Measurements from ENCODE around the gene GADD45G.

The GADD45G gene

DNA sequence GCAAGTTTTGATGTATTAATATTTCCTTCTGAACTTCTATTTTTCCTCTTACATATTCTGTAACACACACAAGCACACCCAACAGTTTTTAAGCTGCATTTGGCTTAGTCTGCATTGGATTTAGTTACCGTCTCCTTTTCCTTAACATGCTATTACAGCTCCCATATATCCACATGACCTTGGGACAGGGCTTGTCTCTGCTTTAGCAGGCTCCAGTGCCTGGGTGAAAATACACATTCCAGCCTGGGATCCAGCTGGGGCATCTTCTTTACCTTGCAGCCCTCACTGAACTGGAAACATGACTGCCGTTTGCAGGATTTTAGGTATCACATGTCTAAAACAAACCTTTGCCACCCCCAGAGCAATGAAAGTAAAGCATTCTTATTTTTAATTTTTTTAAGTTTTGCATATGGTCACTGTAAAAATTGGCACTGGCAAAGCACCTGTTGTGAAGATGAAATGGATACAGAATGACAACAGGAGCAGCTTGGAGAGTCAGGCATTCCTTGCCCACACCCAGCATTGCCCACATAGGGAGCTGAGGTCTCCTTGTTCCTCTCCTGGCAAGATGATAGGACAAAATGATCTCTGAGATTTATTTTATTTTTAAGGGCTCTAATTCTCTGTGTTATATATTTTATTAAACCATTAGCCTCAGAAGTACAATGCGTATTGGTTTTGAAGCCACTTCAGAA lies 4.0 kb downstream of the GADD45G start:
- no peak for DNase-seq (ENCODE audit: insufficient read length, low spot score)
- FAIRE-seq, result no peak

DNA sequence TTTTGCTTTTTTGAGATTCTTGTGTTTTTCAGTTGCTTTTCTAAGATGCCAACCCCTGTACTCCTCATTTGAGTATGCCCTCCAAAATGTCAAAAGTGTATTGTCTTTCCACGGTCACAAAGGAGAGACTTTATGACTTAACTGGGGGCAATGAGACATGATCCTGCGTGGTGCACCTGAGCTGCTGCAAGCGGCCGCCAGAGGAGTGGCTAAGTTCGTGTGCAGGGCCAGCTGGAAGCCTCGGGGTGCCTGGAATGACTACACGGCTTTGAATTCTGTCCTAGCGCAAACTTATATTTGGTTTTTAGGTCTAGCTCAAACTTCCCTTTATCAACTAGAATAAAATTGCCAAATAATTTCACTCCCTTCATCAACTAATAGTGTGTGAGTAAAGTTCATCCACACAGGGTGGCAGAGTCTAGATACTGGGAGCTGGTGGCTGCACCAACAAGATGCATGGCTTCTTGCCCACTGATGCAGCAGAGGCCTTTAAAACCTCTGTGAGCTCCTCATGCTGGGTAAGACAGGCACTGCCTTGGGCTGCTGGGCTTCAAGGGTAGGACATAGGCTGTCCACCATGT lies 4.7 kb downstream of the GADD45G start:
- DNase-seq (ENCODE audit: insufficient read length, low spot score) (no peak), FAIRE-seq (no peak)

DNA sequence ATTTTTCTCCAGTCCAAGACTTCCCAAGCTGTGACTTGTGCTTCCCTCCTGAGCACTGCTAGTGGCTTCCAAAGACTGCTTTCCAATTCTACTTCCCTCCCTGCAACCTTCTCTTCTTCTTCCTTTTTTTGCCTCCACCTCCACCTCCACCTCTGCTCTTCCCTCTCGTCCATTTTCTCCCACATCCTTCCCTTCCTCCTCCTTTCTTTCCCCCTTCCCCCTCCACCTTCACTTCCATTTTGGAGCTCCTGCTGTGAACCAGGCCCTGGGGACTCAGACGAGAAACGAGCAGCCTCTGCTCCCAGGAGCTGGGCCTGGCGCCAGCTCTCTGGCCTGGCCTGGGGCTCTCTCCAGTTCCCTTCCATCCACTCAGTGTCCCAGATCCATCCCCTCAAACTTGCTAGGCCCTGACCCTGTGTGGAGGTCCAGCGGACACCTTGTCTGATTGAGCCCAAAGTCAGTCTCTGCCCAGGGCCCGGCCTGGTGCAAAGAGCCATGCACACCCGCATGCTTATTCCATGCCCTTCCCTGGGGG lies 5.6 kb downstream of the GADD45G start:
- FAIRE-seq (no peak), DNase-seq (ENCODE audit: insufficient read length, low spot score) (no peak)

DNA sequence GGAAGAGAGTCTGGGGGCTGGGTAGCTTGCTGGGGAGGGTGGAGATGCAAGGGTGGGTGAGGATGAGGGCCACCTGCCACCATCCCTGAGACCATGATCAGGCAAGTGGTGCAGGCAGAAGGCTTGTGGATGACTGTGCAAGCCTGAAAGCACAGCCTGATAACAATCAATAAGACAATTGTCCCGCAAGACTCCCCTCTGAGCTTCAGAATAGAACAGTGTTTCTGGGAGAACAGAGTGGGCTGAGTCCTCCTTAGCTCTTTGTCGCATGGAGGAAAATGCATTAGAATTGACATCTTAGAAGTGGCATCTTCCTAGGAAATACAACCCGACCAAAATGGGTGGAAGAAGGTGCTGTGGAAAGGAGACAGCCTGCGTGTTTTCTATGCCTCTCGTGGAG lies 6.6 kb downstream of the GADD45G start:
- DNase-seq (ENCODE audit: insufficient read length, low spot score), result no peak
- no peak for FAIRE-seq

DNA sequence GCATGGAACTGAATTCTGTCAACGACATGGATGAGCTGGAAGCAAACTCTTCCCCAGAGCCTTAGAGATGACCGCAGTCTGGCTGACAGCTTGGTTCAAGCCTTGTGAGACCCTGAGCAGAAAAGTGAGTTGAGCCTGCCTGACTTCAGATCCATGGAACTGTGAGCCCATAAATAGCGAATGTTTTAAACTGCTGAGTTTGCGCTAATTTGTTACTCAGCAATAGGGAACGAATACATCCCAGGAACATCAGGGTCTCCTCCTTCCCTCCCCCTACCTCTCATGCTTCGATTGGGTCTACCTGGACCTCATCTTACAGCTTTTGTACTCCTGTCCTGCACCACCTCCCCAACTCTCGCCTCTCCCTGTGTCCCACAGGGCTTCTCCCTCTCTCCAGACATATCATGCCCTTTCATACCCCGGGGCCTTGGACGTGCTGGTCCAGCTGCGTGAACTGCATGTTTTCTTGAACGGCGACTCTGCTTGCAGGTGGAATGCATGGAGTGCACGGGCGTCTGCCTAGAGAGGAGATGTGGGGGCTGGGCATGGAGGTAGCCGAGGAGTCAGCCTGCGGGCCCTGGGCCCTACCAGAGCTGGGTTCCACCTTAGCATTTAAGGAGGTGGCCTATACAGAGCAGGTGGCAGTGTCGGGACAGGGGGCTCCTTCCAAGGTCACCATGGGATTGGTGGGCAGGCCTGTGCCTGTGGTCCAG lies 7.9 kb downstream of the GADD45G start:
- DNase-seq (ENCODE audit: insufficient read length, low spot score) (no peak), FAIRE-seq (no peak)

DNA sequence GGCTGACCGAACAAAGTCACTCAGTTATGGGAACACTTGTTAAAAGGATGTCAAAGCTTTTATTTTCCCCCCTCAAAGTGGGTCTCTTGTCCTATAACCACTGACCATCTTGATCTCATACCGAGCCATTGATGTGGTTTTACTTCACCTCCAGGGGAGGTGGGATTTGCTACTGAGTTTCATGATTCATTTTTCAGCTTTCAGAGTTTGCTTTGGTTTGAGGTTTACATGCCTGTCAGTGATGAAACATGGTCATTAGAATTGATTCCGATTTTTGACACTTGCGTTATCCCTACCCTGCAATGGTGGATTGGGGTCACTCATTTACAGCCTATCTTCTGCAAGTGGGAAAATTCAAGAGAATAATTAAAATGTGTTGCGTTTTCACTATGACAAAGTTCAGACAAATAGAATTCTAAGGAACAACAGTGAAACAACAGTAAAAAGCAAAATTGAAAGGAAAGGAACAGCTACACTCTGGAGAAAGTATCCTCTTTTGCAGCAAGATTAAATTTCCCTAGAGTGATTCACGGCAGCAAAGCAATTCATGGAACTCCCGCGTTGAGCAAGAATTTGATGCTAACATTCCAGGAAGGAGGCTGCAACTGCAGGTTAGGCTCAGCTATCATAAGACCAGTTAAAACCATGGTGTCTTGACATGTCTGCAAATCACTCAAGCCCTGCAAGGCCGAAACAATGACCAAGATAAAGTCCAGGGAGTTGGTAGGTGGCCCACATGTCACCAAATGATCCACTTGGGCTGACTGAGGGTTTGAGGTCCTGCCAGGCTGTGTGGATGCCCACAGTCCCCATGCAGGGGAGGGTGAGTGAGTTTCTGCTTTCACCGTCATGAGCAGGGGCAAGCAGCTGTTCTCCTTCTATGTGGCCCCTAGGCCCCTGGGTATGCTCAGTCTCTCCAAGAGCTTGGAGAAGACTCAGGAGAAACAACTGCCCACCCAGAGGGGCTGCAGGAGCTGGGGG lies 9.4 kb downstream of the GADD45G start:
- FAIRE-seq, result no peak
- no peak for DNase-seq (ENCODE audit: insufficient read length, low spot score)

DNA sequence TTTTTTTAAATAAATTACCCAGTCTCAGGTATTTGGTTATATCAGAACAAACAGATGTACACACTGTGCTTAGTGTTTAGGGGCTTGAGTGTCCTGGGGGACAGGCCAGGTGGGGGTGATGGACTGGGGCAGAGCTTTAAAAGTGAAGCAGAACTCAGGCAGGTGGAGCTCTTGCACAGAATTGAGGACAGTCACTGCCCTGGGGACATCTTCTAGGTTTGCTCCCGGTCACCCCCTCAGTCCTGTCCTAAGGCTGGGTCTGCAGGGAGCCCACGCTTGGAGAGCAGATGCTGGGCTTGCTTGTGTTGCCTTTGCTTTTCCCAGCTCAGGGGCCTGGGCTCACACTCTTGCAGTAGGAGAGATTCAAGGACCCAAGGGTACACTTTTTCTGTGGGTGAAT lies 10.8 kb downstream of the GADD45G start:
- DNase-seq (ENCODE audit: insufficient read length, low spot score), result no peak
- no peak for FAIRE-seq

DNA sequence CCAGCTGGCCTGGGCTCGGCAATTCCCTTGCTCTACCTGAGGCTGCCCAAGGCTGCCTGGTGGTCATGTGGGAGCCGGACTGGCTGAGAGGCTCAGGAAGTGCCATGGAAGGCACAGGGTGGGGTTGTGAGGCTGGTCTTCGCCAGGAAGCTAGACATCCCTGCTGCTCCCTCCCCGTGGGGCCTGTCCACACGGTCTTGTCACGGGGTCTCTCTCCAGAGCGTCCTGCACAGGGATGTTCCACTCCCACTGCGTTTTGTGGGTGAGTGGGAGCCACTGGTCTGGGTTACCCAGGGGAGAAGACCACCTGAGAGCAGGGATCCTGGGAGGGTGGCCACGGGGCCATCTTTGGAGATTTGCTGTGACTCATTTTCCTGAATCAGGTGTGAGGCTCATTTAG lies 11.6 kb downstream of the GADD45G start:
- no peak for DNase-seq (ENCODE audit: insufficient read length, low spot score)
- FAIRE-seq, result no peak

DNA sequence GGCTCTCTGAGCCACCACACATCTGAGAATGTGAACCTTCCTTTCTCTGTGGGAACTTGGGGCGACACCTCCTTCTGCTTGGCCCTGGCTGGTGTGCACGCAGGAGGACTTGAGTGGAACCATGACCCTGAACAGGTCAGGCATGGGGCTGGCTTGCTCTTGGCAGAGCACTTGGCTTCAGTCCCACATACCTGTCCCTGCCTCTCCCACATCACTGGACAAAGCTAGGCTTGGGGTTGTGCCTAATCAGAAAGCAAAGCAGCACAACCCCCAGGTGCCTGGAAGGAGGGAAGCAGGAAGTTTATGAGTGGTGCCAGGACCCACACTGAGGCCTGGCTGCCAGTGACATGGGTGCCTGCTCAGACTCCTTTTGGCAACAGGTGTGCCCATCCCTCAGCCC lies 13.2 kb downstream of the GADD45G start:
- FAIRE-seq (no peak), DNase-seq (ENCODE audit: insufficient read length, low spot score) (no peak)

DNA sequence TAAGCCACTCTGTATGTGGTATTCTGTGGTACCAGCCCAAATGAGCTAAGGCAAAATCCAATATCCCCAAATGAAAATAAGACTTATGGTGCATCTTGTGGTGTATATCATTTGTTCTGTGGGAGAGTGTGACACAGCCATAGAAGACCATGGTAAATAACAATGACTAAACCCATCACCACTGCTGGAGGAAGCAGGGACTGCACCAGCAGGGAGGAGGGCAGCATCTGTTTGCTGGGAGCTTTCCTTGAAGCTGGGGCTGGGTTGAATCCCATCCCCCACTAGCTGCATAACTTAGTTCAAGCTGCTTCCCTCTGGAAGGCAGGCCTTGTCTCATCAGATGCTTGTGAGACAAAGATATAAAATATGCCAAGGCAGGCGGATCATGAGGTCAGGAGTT lies 14.2 kb downstream of the GADD45G start:
- no peak for FAIRE-seq

DNA sequence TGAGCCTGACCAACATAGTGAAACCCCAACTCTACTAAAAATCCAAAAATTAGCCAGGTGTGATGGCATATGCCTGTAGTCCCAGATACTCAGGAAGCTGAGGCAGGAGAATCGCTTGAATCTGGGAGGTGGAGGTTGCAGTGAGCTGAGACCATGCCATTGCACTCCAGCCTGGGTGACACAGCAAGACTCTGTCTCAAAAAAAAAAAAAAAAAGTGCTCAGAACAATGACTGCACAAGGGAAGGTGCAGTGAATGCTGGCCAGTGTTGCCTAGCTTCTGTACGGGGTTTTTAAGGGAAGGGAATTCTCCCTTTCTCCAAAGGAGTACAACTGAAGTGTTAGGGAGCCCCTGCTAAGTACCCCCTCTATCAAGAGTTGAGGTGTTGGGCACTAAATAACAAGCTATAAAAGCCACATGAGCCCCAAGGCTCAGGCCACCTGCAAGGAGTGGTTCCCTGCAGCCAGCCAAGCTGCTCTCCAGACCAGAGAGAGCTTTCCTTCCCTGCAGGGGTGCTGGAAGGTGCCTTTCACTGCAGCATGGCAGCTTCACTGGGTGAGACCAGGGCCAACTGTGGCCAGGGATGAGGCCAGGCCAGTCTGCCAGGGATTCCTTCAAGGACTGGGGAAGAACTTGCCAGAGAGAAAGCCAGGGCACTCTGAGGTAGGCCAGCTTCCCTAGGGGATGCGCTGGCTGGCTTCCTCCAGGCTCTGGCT lies 14.8 kb downstream of the GADD45G start:
- no peak for DNase-seq (ENCODE audit: insufficient read length, low spot score)
- no peak for FAIRE-seq

More for the DNA sequence above, 14.2 kb downstream of the GADD45G start:
- DNase-seq (ENCODE audit: insufficient read length, low spot score), result no peak

DNA sequence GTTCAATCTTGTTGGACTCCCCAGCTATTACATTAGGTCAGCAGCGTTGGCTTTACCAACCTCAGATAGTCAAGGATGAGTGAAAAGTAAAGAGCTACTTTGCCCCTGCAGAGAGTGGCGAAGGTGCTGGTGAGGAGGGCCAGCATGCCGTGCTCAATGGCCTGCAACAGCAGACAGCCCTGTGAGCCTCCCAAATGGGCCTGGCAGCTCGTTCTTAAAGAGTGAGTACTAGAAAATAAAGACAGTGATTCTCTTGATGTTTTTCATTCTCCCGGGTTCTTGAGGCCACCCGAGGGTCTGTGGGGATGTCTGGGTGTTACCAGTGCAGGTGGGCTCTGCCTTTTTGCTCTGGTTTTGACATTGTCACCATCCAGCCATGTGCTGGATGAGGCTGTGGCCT lies 16.2 kb downstream of the GADD45G start:
- FAIRE-seq (no peak), DNase-seq (ENCODE audit: insufficient read length, low spot score) (no peak)

DNA sequence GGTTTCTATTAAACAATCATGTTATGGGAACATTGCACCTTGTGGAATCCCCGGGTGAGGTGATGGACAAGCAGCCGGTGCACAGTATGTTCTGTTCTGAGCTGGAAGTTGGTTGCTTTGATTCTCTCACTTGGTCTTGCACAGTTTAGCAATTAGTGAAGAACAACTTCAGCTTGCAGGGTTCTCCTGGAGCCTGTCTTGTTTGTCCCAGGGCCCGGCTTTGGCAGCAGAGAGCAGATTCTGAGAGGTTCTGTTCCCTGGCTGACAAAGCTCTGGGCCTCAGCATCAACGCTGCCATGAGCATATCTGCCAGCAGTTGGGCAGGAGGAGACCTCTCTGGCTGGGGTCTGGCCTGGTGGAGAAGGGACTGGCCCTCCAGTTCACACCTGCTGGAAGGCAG lies 16.9 kb downstream of the GADD45G start:
- FAIRE-seq (no peak), DNase-seq (ENCODE audit: insufficient read length, low spot score) (no peak)

DNA sequence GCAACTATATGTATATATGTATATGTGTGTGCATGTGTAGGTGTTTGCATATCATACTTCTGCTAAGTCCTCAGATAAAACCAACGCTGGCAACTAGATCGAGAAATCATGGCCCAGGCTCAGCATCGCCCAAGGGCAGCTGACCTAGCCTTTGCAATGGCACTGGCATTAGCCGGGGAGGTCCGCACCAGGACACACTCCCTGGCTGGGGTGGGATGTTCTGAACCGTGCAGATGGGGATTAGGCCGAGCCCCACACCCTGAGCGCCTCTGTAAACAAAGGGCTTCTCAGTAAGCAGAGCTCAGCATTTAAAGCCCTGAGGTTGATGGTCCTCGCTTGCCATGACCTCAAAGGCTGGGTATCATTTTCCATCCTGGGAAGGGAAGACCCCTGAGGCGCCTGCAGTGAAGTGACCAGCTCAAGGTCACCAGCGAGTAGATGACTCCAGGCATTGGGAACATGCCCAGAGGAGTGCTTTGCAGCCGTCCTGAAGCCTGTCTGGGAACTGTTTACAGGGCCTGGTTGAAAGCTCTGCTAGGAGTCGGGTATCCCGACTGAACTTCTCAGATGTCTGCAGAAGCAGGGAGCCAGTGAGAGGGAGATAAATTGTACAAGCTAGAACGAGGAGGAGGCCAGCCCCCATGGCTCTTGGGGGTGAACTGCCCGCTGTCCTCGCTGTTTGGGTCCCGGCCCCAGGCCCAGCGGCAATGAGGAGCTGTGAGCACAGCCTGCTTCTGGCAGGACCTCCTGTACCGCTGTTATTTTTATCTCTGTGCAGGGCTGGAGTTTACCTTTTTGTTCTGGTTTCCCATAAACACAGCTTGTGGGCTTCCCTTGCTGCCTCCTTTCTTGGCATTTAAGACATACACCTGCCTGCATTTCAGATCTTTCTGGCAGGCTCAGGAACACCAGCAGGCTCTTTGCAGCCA lies 18.4 kb downstream of the GADD45G start:
- FAIRE-seq (no peak), DNase-seq (ENCODE audit: insufficient read length, low spot score) (no peak)

DNA sequence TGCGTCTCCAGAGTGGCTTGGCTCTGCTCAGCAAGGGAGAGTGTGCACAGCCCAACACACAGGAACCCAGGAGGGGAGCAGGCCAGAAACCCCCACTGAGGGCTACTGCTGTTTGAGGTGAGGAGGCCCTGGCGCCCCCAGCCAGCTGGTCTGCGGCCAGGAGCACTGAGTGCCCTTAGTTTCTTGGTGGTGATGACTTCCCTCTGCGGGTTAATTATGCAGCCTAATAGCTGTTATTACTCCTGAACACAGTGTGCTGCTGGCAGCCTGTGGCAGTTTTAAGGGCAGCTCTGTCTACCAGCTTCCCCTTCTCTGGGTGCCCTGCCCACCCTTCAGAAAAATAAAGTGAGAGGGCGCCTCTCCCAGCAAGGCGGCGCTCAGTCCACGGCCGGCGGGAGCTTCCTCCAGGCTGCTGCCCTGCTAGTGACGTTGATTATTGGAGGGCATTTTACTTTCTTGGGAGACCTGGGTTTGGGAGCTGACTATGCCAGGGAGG lies 19.2 kb downstream of the GADD45G start:
- no peak for FAIRE-seq

DNA sequence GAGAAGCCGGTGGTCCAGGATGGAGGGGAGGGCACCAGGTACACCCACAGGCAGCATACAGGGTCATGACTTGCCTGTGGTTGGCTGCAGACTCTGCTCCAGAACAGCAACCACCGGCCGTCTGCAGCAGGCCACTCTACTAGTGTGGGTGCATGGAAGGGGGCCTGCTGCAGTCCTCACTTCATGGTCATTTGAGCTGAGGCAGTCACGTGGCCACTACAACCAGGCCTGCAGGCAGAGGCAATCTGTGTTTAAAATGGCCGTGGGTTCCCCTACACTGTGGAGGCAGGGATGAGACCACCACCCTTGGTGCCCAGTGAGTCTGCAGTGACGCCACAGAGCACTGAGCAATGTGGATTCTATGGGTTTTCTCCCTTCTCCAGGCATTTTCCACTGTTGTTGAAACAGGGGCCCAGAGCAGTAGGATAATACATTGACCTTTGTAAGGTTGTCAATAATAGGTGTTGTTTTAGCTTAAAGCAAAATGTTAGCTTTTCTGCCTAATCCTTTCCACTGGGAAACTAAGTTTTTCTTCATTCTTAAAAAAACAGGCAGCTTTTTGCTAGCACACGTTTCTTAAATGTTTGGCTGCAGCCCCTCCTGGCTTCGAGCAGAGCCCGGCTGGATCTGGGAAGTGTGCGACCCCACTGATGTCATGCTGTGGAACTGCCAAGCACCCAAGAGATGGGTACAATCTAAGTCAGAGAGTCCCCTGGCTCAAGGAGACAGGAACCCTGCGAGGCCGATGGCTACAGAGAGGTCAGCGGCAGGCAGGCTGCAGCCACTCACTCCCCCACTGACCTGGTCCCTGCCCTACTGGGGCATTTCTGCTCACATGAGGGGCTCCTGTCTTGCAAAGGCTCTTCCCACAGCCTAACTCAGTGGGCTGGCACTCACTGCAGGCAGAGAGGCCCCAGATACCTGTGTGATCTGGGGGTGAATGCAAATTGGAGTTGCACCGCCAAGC lies 21.2 kb downstream of the GADD45G start:
- DNase-seq (ENCODE audit: insufficient read length, low spot score), result no peak
- no peak for FAIRE-seq

More for the DNA sequence above, 19.2 kb downstream of the GADD45G start:
- DNase-seq (ENCODE audit: insufficient read length, low spot score), result no peak

DNA sequence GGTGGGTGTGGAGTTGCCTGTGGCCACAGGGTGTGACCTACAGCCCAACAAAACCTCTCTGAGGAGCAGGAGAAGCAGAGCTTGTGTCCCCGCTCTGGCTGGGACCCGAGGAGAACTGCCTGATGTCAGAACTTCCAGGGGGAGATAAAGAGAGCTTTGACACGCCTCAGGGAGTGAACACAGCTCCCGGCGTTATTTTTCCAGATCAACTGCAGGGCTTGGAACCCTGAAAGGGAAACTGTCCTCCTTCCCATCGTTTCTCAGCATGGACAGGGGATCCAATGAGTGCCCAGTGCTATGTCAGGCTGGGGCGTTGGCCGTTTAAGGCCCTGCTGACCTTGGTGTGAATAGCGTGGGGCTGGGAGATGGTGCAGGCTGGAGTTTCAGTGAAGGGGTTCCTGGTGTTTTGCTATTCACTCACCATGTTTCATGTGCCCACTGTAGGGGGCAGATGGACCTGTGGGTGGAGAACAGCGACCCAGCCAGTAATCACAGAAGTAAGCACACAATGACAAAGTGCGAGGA lies 22.0 kb downstream of the GADD45G start:
- no peak for FAIRE-seq

More for the DNA sequence above, 22.0 kb downstream of the GADD45G start:
- no peak for DNase-seq (ENCODE audit: insufficient read length, low spot score)
